Body of pancreas (tissue), 4 donors: ENCODE measurements around the gene PITRM1.

Experiments
- CTCF ChIP-seq, 7 experiments: fragments of 450-650 bp in 4 of 7; fragments of 200-600 bp in 3 of 7; sonication (generic) in 3 of 7; IDR thresholded peaks; one replicate each; pipeline ENCODE4 v1.5.1; 2016 to 2019; ENCODE audit warnings: antibody characterized with exemption in 7 of 7
- POLR2A ChIP-seq, 3 donors: fragments of 450-650 bp; IDR thresholded peaks; one replicate each; pipeline ENCODE4 v1.6.1; 2016; ENCODE audit warnings: antibody characterized with exemption in 3 of 3, mild to moderate bottlenecking in 2 of 3

DNA sequence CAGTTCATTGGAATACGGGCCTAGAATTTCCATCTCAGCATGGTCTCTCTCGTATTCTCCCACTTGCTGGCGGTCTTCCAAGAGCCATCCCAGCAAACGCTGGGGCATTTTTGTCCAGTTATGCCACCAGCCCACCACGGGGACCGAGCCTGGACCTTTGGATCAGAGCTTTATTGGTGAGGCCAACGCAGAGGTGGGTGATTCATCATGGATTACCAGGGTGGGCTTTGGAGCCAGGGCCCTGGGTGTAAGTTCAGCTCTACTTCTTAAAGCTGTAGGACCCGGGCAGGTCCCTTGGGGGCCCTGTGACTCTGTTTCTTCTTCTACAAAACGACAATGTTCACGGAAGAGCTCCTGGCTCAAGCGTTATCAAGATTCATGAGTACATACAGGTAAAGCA lies 22.7 kb upstream of the PITRM1 start:
- TF ChIP-seq CTCF (IDR thresholded peaks at IDR 0.05) (no peak), POLR2A (IDR thresholded peaks at IDR 0.05) (no peak)
